Prostate gland (tissue), 2 donors: ENCODE measurements around the gene PIK3C2G. TPM values are rescaled to one million over a fixed set of nuclear protein-coding genes. Genes with fewer than 3 reads are reported as not detected.

Experiments used
- DNase-seq: peaks from one replicate; pipeline ENCODE4 v3.0.0-alpha.2; 2019; ENCODE audit warnings: low spot score
- H3K27ac ChIP-seq, 2 donors: fragments of 200-600 bp; sonication (generic); 2 replicates each; pipeline ENCODE4 v1.5.1; 2017 to 2019
- H3K27me3 ChIP-seq: fragments of 200-600 bp; sonication (generic); replicated peaks from 2 replicates; pipeline ENCODE4 v1.5.1; 2019; ENCODE audit not compliant: insufficient read depth
- H3K36me3 ChIP-seq, 2 donors: fragments of 200-600 bp; sonication (generic); 1 replicate in 1 of 2; 2 replicates in 1 of 2; pipeline versions ENCODE4 v1.5.1 to v1.8.1; 2017 to 2019
- H3K4me1 ChIP-seq: fragments of 200-600 bp; sonication (generic); replicated peaks from 2 replicates; pipeline ENCODE4 v1.5.1; 2019
- H3K4me3 ChIP-seq, 2 donors: fragments of 200-600 bp; sonication (generic); 2 replicates each; pipeline ENCODE4 v1.5.1; 2017 to 2019
- H3K9me3 ChIP-seq: fragments of 200-600 bp; sonication (generic); 2 replicates; pipeline ENCODE4 v1.5.1; 2017
- POLR2A ChIP-seq: fragments of 450-650 bp; IDR thresholded peaks from one replicate; pipeline ENCODE4 v1.6.1; 2016; ENCODE audit warnings: antibody characterized with exemption, mild to moderate bottlenecking
- POLR2AphosphoS5 ChIP-seq: sonication (generic); formaldehyde crosslinking; IDR thresholded peaks from one replicate; pipeline ENCODE4 v1.6.1; 2017; ENCODE audit warnings: antibody characterized with exemption
- WGBS: methylation state at CpG from one replicate; pipeline ENCODE4 v1.1.5; 2018; 5-methylcytosine and 5-hydroxymethylcytosine counted together
- intact Hi-C: fragments of 100-400 bp; cut with DNase I; formaldehyde crosslinking; loops from one replicate; pipeline ENCODE4 v1.14.2; 2022
- total RNA-seq, 2 donors: library from RNA; depleted of rRNA; stranded (reverse); fragments of >200 nt; gene quantifications; one replicate each; pipeline ENCODE4 v1.1.0, GENCODE V29; 2016
- TF ChIP-seq, protein P1 (sequence below), 4 experiments: fragments of 200-600 bp in 2 of 4; fragments of 450-650 bp in 2 of 4; sonication (generic) in 2 of 4; IDR thresholded peaks; 1 replicate in 3 of 4; 2 replicates in 1 of 4; pipeline ENCODE4 v1.5.1; 2016 to 2019; ENCODE audit warnings: antibody characterized with exemption in 4 of 4, mild to moderate bottlenecking in 2 of 4, moderate library complexity in 2 of 4

The PIK3C2G gene
- total RNA-seq, 2 donors from 2014 or later, result 1.4 to 2.1 TPM

DNA sequence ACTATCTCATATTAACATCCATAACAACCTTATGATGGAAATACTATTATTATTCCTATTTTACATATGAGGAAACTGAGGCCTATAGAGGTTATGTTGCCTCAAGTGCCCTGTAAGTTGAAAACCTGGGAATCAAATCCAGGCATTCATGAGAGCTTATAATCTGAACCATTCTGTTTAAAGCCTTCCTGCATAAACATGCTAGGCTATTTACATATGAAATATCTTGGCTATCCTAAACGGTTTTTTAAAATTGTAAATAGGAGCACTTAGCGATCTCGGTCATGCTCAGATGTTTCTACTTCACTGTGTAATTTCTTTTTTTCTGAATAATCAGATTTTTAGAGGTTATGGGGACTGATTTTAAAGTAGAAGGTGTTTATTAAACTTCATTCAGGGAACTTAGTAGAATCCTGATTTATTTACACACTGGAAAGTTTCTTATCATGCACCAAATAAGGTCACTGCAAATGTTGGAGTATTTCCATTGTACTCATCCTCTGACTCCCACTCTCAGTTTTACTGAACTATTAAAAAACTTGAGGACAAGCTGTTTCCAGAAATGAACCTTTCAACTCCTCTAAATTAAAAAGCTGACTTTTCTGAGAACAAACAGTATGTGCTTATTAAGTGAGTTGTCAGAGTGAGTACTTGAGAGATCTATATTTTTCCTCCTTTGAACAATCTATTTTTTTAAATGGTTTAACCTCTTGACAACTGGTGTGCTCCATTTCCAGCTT, 141.7 kb downstream of the PIK3C2G start:
- no peak for DNase-seq
- TF ChIP-seq, protein P1, sequence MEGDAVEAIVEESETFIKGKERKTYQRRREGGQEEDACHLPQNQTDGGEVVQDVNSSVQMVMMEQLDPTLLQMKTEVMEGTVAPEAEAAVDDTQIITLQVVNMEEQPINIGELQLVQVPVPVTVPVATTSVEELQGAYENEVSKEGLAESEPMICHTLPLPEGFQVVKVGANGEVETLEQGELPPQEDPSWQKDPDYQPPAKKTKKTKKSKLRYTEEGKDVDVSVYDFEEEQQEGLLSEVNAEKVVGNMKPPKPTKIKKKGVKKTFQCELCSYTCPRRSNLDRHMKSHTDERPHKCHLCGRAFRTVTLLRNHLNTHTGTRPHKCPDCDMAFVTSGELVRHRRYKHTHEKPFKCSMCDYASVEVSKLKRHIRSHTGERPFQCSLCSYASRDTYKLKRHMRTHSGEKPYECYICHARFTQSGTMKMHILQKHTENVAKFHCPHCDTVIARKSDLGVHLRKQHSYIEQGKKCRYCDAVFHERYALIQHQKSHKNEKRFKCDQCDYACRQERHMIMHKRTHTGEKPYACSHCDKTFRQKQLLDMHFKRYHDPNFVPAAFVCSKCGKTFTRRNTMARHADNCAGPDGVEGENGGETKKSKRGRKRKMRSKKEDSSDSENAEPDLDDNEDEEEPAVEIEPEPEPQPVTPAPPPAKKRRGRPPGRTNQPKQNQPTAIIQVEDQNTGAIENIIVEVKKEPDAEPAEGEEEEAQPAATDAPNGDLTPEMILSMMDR (IDR thresholded peaks at IDR 0.05), result no peak
- TF ChIP-seq POLR2A (no peak), POLR2AphosphoS5 (no peak)
- Histone ChIP-seq H3K9me3 (no peaks in the 10 kb centered on the region), H3K4me1 (no peaks in the 10 kb centered on the region), H3K36me3 (no peaks in the 10 kb centered on the region), H3K4me3 (no peak overlapping the region), H3K27me3 (no peaks in the 10 kb centered on the region), H3K27ac (peak overlapping the region; percentile 2 to 23)
- intact Hi-C loops, result no loop called here
- 25% methylated on average over 3 of the region's 3 CpGs for whole genome bisulfite sequencing

- Histone ChIP-seq H3K36me3 (no peaks in the 10 kb centered on the region), H3K9me3 (no peaks in the 10 kb centered on the region), H3K4me1 (no peaks in the 10 kb centered on the region), H3K27ac (no peak overlapping the region), H3K4me3 (no peak overlapping the region), H3K27me3 (no peaks in the 10 kb centered on the region)
- intact Hi-C loops, result no loop called here
- 39% methylated on average over 1 of the region's 1 CpG for WGBS
- no peak for DNase-seq
- TF ChIP-seq POLR2AphosphoS5 (no peak), POLR2A (no peak)
- TF ChIP-seq, protein P1 (IDR thresholded peaks at IDR 0.05), result no peak
Measured at GRCh38 chr12:18411453-18411852, 150.1 kb downstream of the PIK3C2G start.

GRCh38 chr12:18414671-18415070, 153.4 kb downstream of the PIK3C2G start:
- Histone ChIP-seq H3K4me3 (no peak overlapping the region), H3K4me1 (no peaks in the 10 kb centered on the region), H3K36me3 (no peaks in the 10 kb centered on the region), H3K27ac (no peak overlapping the region), H3K27me3 (no peaks in the 10 kb centered on the region), H3K9me3 (no peaks in the 10 kb centered on the region)
- 43% methylated on average over 2 of the region's 2 CpGs for WGBS
- TF ChIP-seq, protein P1 (IDR thresholded peaks at IDR 0.05), result no peak
- TF ChIP-seq POLR2A (no peak), POLR2AphosphoS5 (peak; percentile 50)
- intact Hi-C loops, result no loop called here
- DNase-seq, result peak; percentile 39

GRCh38 chr12:18415227-18415626, 153.9 kb downstream of the PIK3C2G start:
- TF ChIP-seq, protein P1 (IDR thresholded peaks at IDR 0.05), result no peak
- TF ChIP-seq POLR2A (no peak), POLR2AphosphoS5 (no peak)
- intact Hi-C loops, result no loop called here
- Histone ChIP-seq H3K27ac (no peak overlapping the region), H3K4me3 (no peak overlapping the region), H3K36me3 (no peaks in the 10 kb centered on the region), H3K9me3 (no peaks in the 10 kb centered on the region), H3K27me3 (no peaks in the 10 kb centered on the region), H3K4me1 (no peaks in the 10 kb centered on the region)
- DNase-seq, result no peak
- 76% methylated on average over 4 of the region's 4 CpGs for WGBS

- no peaks in the 10 kb centered on the region for H3K27me3 ChIP-seq
- H3K9me3 ChIP-seq, result no peaks in the 10 kb centered on the region
- no peak overlapping the region for H3K4me3 ChIP-seq
- H3K4me1 ChIP-seq, result no peaks in the 10 kb centered on the region
- intact Hi-C loops, result no loop called here
- WGBS, result 97% methylated on average over 2 of the region's 2 CpGs
- H3K36me3 ChIP-seq, result no peaks in the 10 kb centered on the region
- no peak for DNase-seq
- TF ChIP-seq, protein P1 (IDR thresholded peaks at IDR 0.05), result no peak
- TF ChIP-seq POLR2AphosphoS5, result no peak
- TF ChIP-seq POLR2A, result no peak
- no peak overlapping the region for H3K27ac ChIP-seq
Measured at GRCh38 chr12:18416412-18416811, 155.1 kb downstream of the PIK3C2G start.
